Esophagus squamous epithelium (tissue), 5 donors: ENCODE measurements around the gene TPPP. TPM values are rescaled to one million over a fixed set of nuclear protein-coding genes. Genes with fewer than 3 reads are reported as not detected.
"Not testable (repeated sequence)": the region's sequence is repeated elsewhere in the genome, so short reads cannot be mapped to it uniquely, and the experiment has no call there.

Source experiments
- DNase-seq: peaks from one replicate; lab custom pipeline; 2025; lab: John Stamatoyannopoulos, UW
- H3K27ac ChIP-seq, 4 donors: fragments of 200-600 bp; sonication (generic); one replicate each; pipeline ENCODE4 v1.5.1; 2016 to 2019; ENCODE audit warnings: mild to moderate bottlenecking in 1 of 4
- H3K27me3 ChIP-seq, 4 donors: fragments of 200-600 bp; sonication (generic); 1 replicate in 3 of 4; 2 replicates in 1 of 4; pipeline versions ENCODE4 v1.5.1 to v1.6.0; 2017 to 2021; ENCODE audit warnings: antibody characterized with exemption in 1 of 4
- H3K36me3 ChIP-seq, 3 donors: fragments of 200-600 bp; sonication (generic); one replicate each; pipeline ENCODE4 v1.5.1; 2016 to 2019
- H3K4me1 ChIP-seq, 3 donors: fragments of 200-600 bp; sonication (generic); one replicate each; pipeline ENCODE4 v1.5.1; 2017 to 2019
- H3K4me3 ChIP-seq, 4 donors: fragments of 200-600 bp; sonication (generic); 1 replicate in 3 of 4; 2 replicates in 1 of 4; pipeline ENCODE4 v1.5.1; 2016 to 2019; ENCODE audit warnings: mild to moderate bottlenecking in 2 of 4, moderate library complexity in 1 of 4
- H3K9me3 ChIP-seq, 3 donors: fragments of 200-600 bp; sonication (generic); one replicate each; pipeline ENCODE4 v1.5.1; 2016 to 2019
- CTCF ChIP-seq, 6 experiments: fragments of 450-650 bp in 4 of 6; fragments of 200-600 bp in 2 of 6; sonication (generic) in 2 of 6; IDR thresholded peaks; one replicate each; pipeline ENCODE4 v1.5.1; 2016 to 2019; ENCODE audit warnings: antibody characterized with exemption in 6 of 6, mild to moderate bottlenecking in 4 of 6, moderate library complexity in 4 of 6
- POLR2A ChIP-seq, 4 donors: fragments of 450-650 bp; IDR thresholded peaks; one replicate each; pipeline ENCODE4 v1.6.1; 2017; ENCODE audit warnings: antibody characterized with exemption in 4 of 4, mild to moderate bottlenecking in 4 of 4, moderate library complexity in 3 of 4
- WGBS, 2 donors: methylation state at CpG; one replicate each; pipeline ENCODE4 v1.1.5; 2018; 5-methylcytosine and 5-hydroxymethylcytosine counted together
- intact Hi-C: fragments of 100-400 bp; cut with DNase I; formaldehyde crosslinking; loops from one replicate; pipeline ENCODE4 v1.15.0; 2022
- total RNA-seq, 4 donors: library from RNA; depleted of rRNA; stranded (reverse); fragments of >200 nt; gene quantifications; one replicate each; pipeline ENCODE4 v1.1.0, GENCODE V29; 2016
- donor health status: DM: yes; HTN: yes; CAD: no.

TPPP gene
- total RNA-seq, 4 donors from 2014 or later = 1.7 to 5.8 (median 5.5) TPM

GRCh38 chr5:694042-694431 lies 885 bp upstream of the TPPP start:
- H3K27me3 ChIP-seq, DNase-seq, intact Hi-C loops, H3K36me3 ChIP-seq: not testable (repeated sequence)
- peak overlapping the region in 2 of 4 donors; percentile 81 to 88 for H3K27ac ChIP-seq
- H3K4me3 ChIP-seq = peak overlapping the region in 3 of 4 donors; percentile 59 to 93 (median 63)
- WGBS, 2 donors = no CpG with 5 or more reads among the region's 22 CpGs
- H3K9me3 ChIP-seq = peaks cover 0 to 11% (median 9%) of the 10 kb centered on the region in 3 donors
- peaks cover 0 to 11% (median 3%) of the 10 kb centered on the region in 3 donors for H3K4me1 ChIP-seq

- intact Hi-C loops, H3K27me3 ChIP-seq, H3K9me3 ChIP-seq, H3K36me3 ChIP-seq, DNase-seq: not testable (repeated sequence)
- Histone ChIP-seq H3K4me1 (peaks cover 0 to 11% (median 3%) of the 10 kb centered on the region in 3 donors), H3K4me3 (peak overlapping the region; percentile 48 to 93 (median 61)), H3K27ac (peak overlapping the region; percentile 46 to 88 (median 76))
- no CpG with 5 or more reads among the region's 41 CpGs for WGBS, 2 donors
These were observed 567 bp downstream of the TPPP start for GRCh38 chr5:692529-693041.

- Histone ChIP-seq H3K4me3 (peak overlapping the region in 3 of 4 donors; percentile 59 to 93 (median 63)), H3K9me3 (no peaks in the 10 kb centered on the region), H3K27ac (peak overlapping the region in 3 of 4 donors; percentile 46 to 88 (median 72)), H3K36me3 (no peaks in the 10 kb centered on the region), H3K27me3 (no peaks in the 10 kb centered on the region), H3K4me1 (peaks cover 0 to 11% (median 3%) of the 10 kb centered on the region in 3 donors)
- DNase-seq = no peak
- intact Hi-C loops = no loop called here
- 0% methylated on average over 1 of the region's 2 CpGs for WGBS, 2 donors
- TF ChIP-seq POLR2A (IDR thresholded peaks at IDR 0.05) (no peak), CTCF (IDR thresholded peaks at IDR 0.05) (no peak)
These were observed 1.2 kb downstream of the TPPP start for GRCh38 chr5:691817-692528.

- H3K9me3 ChIP-seq, DNase-seq, intact Hi-C loops, H3K36me3 ChIP-seq, H3K27me3 ChIP-seq: not testable (repeated sequence)
- no CpG with 5 or more reads among the region's 23 CpGs for WGBS, 2 donors
- Histone ChIP-seq H3K4me1 (peaks cover 0 to 11% (median 3%) of the 10 kb centered on the region in 3 donors), H3K4me3 (peak overlapping the region in 1 of 4 donors; percentile 51), H3K27ac (peak overlapping the region in 1 of 4 donors; percentile 61)
These were observed 2.1 kb downstream of the TPPP start for GRCh38 chr5:691049-691448.

GRCh38 chr5:690293-690692 lies 2.9 kb downstream of the TPPP start:
- H3K27me3 ChIP-seq, H3K4me3 ChIP-seq, H3K36me3 ChIP-seq, H3K9me3 ChIP-seq, DNase-seq, intact Hi-C loops, H3K27ac ChIP-seq: not testable (repeated sequence)
- H3K4me1 ChIP-seq = peaks cover 0 to 11% (median 3%) of the 10 kb centered on the region in 3 donors
- WGBS, 2 donors = no CpG with 5 or more reads among the region's 12 CpGs

- H3K4me1 ChIP-seq, intact Hi-C loops, H3K36me3 ChIP-seq, DNase-seq, H3K9me3 ChIP-seq, H3K4me3 ChIP-seq, H3K27ac ChIP-seq, H3K27me3 ChIP-seq: not testable (repeated sequence)
- 94% methylated on average over 11 of the region's 30 CpGs; no CpG with 5 or more reads in 1 of the 2 donors for WGBS, 2 donors
These were observed 4.7 kb downstream of the TPPP start for GRCh38 chr5:688348-689010.

- H3K27me3 ChIP-seq, H3K9me3 ChIP-seq, H3K36me3 ChIP-seq, intact Hi-C loops, H3K4me3 ChIP-seq, H3K27ac ChIP-seq, H3K4me1 ChIP-seq, DNase-seq: not testable (repeated sequence)
- 82% methylated on average over 4 of the region's 12 CpGs; no CpG with 5 or more reads in 1 of the 2 donors for WGBS, 2 donors
These were observed 6.2 kb downstream of the TPPP start for GRCh38 chr5:686936-687335.

- DNase-seq, H3K36me3 ChIP-seq, H3K27me3 ChIP-seq, intact Hi-C loops, H3K27ac ChIP-seq, H3K9me3 ChIP-seq, H3K4me1 ChIP-seq, H3K4me3 ChIP-seq: not testable (repeated sequence)
- 43 to 98% methylated on average over 2 to 7 of the region's 12 CpGs for WGBS, 2 donors
These were observed 7.0 kb downstream of the TPPP start for GRCh38 chr5:686172-686523.
